ENCODE data around the gene HS1BP3. TPM values are rescaled to one million over a fixed set of nuclear protein-coding genes. Genes with fewer than 3 reads are reported as not detected.
A peak's percentile ranks its signal among the peaks of the same experiment; 100 is the strongest.

Gene HS1BP3
- total and polyA plus RNA-seq, 2 of the 13 experiments (the other 11 are each of a cell fraction or from before 2014, with no cell fraction given) = 15.2 to 22.0 TPM

DNA sequence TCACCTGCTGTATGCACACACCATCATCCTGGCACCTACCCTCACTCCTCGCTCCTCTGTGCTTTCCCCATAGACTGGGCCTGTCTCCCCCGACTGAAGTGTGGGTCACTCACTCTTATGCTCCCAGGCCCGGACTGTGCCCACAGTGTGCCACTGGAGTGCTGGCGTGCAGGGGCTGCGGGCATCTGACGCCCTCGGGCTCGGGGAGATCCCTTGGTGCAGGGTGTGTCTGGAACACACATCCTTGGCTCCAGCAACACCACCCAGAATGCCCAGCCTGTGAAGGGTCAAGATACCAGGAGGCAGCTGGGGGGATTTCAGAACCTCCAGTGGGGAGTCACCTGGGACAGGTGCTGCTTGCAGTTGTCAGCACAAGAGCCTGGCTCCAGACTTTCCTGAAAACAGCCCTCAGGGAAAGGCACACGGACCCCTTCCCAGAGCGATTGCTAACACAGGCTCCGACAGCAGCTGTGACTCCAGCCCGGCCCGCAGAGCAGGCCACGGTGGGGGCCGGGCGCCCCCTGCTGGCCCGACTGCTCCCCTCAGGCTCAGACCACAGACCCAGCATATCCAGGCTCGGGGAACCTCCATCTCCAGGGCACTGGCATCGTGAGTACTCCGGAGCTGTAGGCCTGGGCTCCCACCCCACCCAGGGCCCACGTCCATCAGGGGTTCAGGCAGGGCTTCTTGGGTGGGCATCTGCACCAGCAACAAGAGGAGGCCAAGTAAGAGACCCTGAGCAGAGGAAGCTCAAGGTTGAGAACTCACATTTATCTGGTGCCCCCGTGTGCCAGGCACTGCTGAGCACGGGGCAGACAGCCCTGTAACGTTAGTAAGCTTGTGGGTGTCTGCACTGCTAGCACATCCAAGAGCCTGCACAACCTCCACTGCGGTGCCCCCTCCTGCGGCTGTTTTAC, 8.6 kb downstream of the HS1BP3 start (continued):
- peak; percentile 44; the same call in 1 of the 2 replicates for TF ChIP-seq PITX1 (CRISPR knock-in tag; IDR thresholded peaks at IDR 0.05)
- TF ChIP-seq MAZ (IDR thresholded peaks at IDR 0.05; ENCODE audit: borderline replicate concordance, low read depth, low read length) = 0 out of 2 replicates have a peak, but pooled peaks have one; percentile 64
- TF ChIP-seq MAZ (CRISPR knock-in tag; IDR thresholded peaks at IDR 0.05; ENCODE audit: low read depth) = no peak; the same call in 1 of the 2 replicates
- TF ChIP-seq, protein P1, sequence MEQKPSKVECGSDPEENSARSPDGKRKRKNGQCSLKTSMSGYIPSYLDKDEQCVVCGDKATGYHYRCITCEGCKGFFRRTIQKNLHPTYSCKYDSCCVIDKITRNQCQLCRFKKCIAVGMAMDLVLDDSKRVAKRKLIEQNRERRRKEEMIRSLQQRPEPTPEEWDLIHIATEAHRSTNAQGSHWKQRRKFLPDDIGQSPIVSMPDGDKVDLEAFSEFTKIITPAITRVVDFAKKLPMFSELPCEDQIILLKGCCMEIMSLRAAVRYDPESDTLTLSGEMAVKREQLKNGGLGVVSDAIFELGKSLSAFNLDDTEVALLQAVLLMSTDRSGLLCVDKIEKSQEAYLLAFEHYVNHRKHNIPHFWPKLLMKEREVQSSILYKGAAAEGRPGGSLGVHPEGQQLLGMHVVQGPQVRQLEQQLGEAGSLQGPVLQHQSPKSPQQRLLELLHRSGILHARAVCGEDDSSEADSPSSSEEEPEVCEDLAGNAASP (CRISPR knock-in tag; IDR thresholded peaks at IDR 0.05; ENCODE audit: borderline replicate concordance) = peak; percentile 70
- TF ChIP-seq RCOR2 (CRISPR knock-in tag; IDR thresholded peaks at IDR 0.05) = no peak
- no peak for TF ChIP-seq ZBTB20 (CRISPR knock-in tag; IDR thresholded peaks at IDR 0.05; ENCODE audit: borderline replicate concordance, low read depth)
- TF ChIP-seq BHLHE40 (IDR thresholded peaks at IDR 0.05; ENCODE audit: low read length) = peak; percentile 41; the same call in 1 of the 2 replicates
- peak; percentile 31; the same call in 1 of the 2 replicates for TF ChIP-seq NCOA2 (CRISPR knock-in tag; IDR thresholded peaks at IDR 0.05)
- TF ChIP-seq ZBTB14 (CRISPR knock-in tag; IDR thresholded peaks at IDR 0.05) = no peak
- TF ChIP-seq, protein P2, sequence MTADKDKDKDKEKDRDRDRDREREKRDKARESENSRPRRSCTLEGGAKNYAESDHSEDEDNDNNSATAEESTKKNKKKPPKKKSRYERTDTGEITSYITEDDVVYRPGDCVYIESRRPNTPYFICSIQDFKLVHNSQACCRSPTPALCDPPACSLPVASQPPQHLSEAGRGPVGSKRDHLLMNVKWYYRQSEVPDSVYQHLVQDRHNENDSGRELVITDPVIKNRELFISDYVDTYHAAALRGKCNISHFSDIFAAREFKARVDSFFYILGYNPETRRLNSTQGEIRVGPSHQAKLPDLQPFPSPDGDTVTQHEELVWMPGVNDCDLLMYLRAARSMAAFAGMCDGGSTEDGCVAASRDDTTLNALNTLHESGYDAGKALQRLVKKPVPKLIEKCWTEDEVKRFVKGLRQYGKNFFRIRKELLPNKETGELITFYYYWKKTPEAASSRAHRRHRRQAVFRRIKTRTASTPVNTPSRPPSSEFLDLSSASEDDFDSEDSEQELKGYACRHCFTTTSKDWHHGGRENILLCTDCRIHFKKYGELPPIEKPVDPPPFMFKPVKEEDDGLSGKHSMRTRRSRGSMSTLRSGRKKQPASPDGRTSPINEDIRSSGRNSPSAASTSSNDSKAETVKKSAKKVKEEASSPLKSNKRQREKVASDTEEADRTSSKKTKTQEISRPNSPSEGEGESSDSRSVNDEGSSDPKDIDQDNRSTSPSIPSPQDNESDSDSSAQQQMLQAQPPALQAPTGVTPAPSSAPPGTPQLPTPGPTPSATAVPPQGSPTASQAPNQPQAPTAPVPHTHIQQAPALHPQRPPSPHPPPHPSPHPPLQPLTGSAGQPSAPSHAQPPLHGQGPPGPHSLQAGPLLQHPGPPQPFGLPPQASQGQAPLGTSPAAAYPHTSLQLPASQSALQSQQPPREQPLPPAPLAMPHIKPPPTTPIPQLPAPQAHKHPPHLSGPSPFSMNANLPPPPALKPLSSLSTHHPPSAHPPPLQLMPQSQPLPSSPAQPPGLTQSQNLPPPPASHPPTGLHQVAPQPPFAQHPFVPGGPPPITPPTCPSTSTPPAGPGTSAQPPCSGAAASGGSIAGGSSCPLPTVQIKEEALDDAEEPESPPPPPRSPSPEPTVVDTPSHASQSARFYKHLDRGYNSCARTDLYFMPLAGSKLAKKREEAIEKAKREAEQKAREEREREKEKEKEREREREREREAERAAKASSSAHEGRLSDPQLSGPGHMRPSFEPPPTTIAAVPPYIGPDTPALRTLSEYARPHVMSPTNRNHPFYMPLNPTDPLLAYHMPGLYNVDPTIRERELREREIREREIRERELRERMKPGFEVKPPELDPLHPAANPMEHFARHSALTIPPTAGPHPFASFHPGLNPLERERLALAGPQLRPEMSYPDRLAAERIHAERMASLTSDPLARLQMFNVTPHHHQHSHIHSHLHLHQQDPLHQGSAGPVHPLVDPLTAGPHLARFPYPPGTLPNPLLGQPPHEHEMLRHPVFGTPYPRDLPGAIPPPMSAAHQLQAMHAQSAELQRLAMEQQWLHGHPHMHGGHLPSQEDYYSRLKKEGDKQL (CRISPR knock-in tag; IDR thresholded peaks at IDR 0.05; ENCODE audit: low read depth) = no peak
- peak; percentile 62 for TF ChIP-seq YY1 (IDR thresholded peaks at IDR 0.05; ENCODE audit: insufficient read depth, insufficient replicate concordance, low read depth, low read length)
- TF ChIP-seq NFIB (CRISPR knock-in tag; IDR thresholded peaks at IDR 0.05; ENCODE audit: borderline replicate concordance) = no peak
- TF ChIP-seq, protein P3, sequence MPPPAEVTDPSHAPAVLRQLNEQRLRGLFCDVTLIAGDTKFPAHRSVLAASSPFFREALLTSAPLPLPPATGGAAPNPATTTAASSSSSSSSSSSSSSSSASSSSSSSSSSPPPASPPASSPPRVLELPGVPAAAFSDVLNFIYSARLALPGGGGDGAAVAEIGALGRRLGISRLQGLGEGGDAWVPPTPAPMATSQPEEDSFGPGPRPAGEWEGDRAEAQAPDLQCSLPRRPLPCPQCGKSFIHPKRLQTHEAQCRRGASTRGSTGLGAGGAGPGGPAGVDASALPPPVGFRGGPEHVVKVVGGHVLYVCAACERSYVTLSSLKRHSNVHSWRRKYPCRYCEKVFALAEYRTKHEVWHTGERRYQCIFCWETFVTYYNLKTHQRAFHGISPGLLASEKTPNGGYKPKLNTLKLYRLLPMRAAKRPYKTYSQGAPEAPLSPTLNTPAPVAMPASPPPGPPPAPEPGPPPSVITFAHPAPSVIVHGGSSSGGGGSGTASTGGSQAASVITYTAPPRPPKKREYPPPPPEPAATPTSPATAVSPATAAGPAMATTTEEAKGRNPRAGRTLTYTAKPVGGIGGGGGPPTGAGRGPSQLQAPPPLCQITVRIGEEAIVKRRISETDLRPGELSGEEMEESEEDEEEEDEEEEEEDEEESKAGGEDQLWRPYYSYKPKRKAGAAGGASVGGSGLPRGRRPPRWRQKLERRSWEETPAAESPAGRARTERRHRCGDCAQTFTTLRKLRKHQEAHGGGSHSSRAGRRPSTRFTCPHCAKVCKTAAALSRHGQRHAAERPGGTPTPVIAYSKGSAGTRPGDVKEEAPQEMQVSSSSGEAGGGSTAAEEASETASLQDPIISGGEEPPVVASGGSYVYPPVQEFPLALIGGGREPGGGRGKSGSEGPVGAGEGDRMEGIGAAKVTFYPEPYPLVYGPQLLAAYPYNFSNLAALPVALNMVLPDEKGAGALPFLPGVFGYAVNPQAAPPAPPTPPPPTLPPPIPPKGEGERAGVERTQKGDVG (CRISPR knock-in tag; IDR thresholded peaks at IDR 0.05; ENCODE audit: borderline replicate concordance) = no peak
- TF ChIP-seq PLRG1 (conservative IDR thresholded peaks at IDR 0.05) = no peak
- TF ChIP-seq, protein P4, sequence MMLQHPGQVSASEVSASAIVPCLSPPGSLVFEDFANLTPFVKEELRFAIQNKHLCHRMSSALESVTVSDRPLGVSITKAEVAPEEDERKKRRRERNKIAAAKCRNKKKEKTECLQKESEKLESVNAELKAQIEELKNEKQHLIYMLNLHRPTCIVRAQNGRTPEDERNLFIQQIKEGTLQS (CRISPR knock-in tag; IDR thresholded peaks at IDR 0.05) = 0 out of 2 replicates have a peak, but pooled peaks have one; percentile 37
- peak; percentile 25; the same call in 1 of the 2 replicates for TF ChIP-seq BCL6 (CRISPR knock-in tag; IDR thresholded peaks at IDR 0.05)

All from HepG2 (cell line).